NCI-H146 treated with DMSO at 0.1 percent for 48 hours (cell line): ENCODE results near the gene APH1B.
A peak's percentile ranks its signal among the peaks of the same experiment; 100 is the strongest.
"Not testable (repeated sequence)": the region's sequence is repeated elsewhere in the genome, so short reads cannot be mapped to it uniquely, and the experiment has no call there.

ENCODE experiments used
- DNase-seq: peaks from one replicate; lab custom pipeline; 2025; ENCODE audit not compliant: unreplicated experiment; lab: John Stamatoyannopoulos, UW

APH1B gene

DNA sequence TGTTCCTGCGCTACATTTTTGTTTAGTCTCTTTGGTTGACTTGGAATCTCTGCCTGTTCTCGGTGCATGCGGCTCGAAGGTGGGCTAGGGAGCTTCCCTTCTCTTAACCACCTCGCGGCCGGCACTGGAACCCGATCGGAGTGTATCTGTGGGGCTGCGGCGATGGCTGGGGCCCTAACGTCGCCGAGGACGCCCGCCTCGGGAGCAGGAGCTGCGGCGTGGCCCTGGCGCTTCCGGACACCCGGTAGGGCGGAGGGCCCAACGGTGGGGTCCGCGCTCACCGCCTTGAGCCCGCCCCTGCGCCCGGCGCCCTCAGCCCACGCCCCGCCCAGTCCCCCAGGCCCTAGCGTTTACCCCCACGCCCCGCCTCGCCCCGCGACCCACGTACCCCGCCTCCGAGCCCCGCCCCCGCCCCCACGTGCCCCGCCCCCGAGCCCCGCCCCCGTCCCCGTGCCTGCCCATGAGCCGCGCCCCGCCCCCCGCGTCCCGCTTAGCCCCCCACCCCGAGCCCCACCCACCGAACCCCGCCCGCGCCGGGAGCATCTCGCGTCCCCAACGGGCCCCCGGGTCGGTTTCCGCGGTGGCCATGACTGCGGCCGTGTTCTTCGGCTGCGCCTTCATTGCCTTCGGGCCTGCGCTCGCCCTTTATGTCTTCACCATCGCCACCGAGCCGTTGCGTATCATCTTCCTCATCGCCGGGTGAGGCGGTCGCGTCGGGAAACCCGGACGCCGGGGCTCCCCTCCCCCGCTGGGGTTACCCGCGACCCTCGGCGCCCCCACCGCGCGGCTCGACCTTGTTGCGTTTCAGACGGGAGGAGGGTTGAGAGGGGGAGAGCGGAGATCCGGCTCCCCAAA lies at the start of gene APH1B:
Gene APH1B (plus strand): TSS at position 568 of the 855 bp plus-strand sequence. CDS start 19 bp downstream, at position 587.
- peak; percentile 59 for DNase-seq

DNA sequence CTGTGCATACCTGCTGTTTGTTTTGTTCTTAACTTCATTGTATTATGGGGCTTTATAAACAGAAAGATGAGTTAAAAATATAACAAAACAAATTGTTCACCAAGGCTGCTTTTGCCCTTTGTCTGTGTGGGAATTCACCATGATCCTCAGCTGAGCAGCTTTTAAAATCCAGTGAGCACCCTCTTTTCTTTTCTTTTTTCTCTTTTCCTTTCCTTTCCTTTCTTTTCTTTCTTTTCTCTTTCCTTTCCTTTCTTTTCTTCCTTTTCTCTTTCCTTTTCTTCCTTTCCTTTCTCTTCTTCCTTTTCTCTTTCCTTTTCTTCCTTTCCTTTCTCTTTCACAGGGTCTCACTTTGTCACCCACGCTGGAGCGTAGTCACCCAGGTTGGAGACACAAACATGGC lies 49.7 kb upstream of the APH1B start:
- no peak for DNase-seq

DNA sequence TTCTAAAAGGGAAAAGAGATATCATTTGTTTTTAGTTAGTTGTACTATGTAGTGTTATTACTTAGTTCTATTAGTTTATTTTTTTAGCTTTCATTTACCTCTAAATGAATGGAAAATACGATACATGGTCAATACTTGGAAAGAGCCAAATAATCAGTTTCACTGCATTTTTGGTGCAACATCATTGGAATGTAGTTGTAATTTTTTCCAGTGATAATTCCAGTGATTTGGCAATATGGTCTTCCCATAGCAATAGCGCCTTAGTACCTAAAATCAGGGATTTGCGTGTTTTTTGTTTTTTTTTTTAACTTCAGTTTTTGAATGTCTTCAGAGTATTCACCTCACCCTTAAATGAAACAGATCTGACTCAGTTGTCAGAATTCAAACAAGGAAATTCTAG lies 46.2 kb upstream of the APH1B start:
- DNase-seq: no peak

DNA sequence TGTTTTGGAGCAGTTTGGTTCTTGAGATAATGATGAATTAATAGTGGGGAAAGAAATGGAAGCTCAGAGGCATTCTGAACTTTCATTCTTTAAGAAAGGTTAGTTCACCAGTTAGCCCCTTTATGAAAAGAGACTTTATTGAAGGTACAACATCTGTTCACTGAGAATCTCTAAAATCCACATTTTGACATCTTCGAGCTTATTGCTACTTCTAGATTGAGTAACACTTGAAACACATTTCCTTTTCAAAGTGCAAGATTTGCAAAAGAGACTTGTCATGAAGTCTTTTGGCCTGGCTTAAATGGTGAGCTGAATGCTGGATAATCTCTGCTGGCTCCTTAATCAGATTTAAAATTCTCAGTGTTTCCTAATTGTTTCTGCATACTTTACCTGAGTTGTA lies 45.7 kb upstream of the APH1B start:
- no peak for DNase-seq

DNA sequence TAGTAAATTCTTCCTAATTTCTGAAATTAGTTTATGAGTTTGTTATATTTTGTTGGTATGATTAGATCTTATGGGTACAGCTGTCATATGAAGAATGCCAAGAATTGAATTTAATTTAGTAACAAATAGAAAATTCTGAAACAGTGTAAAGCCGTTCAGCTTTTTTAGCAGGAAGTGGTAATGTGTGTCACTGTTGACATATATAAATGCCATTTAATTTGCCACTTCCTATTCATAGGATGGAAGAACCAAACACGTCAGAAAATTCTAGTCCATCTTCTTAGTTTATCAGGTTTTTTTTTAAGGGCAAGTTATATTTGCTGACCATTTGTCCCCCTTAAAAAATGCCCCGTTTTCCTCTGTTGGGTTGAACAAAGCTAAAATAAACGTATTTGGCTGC lies 45.0 kb upstream of the APH1B start:
- no peak for DNase-seq

DNA sequence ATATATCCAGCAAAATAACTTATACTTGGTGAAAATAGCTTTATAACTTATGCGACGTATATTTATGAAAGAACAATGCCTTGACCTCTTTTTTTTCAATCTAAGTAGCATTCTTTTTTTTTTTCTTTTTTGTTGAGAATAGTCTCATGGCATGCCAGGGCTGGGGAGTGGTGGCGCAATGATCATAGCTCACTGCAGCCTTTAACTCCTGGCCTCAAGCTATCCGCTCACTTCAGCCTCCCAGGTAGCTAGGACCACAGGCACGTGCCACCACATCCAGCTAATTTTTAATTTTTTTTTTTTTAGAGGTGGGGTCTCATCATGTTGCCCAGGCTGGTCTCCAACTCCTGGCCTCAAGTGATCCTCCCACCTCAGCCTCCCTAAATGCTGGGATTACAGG lies 44.5 kb upstream of the APH1B start:
- no peak for DNase-seq

DNA sequence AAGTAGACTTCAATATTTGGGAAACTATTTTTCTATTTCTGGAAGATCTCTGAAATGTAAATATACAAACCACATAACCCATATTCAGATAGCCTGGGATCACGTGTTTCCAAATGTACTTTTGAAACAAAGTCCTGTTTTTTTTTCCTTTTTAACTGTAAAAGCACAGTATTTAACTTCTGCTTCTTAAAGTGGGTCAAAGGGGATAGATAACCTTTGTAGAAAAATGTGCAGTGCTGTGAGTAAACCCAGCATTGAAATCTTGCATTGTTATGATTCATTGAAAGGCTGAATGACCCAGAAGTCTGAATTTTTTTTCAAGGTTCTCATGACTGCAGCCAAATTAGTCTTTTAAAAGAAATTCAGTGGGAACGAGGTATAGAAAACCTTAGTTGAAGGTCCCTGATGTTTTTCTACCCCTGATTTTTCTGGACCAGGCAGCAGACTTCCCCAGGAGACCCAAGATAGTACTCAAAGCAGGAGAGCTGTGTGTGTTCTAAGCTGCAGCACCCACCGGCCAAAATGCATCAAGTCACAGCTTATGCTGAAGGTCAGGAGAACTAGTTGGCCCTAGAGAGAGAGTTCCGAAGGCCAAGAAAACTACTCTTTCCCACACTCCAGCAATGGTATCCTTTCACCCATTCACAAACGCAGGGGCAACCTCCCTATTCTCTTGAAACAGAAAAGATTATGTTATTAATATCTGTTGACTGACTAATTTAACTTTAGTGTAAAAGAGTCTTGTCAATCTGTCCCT lies 43.6 kb upstream of the APH1B start:
- no peak for DNase-seq

DNA sequence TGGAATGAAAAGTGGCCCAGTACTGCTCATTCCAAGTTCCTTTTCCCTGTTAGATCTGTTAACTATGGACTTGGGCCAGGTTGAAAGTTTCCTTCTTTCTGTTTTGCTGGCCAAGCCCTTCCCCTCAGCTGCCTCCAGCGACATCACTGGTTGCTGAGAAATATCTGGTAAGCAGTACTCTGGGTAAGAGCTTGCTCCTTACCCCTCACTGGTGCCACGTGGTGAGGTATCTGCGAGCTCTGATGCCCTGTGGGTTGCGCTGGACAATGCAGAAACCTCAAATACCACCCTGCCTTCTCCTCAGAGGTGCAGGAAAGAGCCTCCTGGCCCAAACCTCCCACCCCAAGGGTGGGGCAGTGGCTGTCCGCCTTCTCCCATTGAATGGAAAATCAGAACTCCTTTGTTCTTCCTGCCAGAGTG lies 42.9 kb upstream of the APH1B start:
- no peak for DNase-seq

DNA sequence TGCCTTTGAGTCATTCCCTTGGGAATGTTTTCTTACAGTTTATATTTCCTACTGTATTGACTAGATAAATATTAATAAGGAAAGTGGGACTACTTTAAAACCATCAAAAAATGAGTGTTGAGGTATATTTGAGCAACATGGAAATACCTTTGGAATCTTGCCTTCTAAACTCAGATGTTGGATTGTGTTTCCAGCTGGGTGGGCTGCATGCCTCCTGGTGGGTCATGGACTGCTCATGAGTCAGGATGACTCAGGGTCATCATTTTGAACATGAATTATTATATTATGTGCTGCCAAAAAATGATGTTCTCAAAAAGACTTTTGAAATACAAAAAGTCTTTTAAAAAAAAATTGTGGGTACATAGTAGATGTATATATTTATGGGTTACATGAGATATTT lies 41.1 kb upstream of the APH1B start:
- DNase-seq: no peak

DNA sequence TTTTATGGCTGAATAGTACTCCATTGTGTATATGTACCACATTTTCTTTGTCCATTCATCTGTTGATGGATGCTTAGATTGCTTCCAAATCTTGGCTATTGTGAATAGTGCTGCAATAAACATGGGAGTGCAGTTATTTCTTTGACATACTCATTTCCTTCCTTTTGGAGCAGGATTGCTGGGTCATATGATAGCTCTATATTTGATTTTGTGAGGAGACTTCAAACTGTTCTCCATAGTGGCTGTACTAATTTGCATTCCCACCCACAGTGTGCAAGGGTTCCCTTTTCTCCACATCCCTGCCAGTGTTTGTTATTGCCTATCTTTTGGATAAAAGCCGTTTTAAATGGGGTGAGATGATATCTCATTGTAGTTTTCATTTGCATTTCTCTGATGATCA lies 40.3 kb upstream of the APH1B start:
- DNase-seq: not testable (repeated sequence)

DNA sequence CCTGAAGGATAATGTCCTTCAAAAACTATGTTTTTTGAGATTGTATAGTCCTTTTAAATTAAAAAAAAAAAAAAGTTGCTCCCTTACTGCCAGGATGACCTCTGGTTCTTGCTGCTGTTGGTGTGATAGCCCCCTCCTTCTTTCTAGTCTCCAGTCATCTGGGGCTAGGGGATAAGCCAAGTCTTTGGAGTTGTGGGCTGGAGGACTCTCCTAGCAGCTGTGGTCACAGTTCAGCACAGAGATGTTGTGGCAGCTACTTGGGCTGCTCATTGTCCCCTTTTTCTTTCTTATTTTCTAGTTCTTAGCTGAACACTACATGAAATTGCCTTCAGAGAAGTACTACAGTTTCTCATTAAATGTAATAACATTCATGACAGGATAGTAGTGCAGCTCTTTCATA lies 39.2 kb upstream of the APH1B start:
- DNase-seq: no peak

DNA sequence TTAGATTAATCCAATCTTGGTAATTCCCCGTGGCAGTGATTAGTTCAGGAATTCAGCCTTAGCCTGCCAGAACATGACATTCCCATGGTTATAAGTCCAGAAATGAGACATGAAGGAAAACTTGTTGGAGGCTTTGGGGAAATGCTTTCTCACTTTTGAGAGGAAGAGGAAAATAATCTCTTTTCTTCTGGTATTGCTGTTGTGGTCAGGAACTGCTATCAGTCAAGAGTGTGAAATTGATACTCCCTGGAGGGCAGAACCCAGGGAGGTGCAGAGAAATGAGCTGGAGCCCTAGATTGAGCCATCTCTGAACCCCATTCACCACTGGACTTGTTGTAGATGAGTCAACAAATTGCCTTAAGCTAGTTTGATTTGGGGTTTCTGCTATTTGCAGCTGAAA lies 38.6 kb upstream of the APH1B start:
- DNase-seq: no peak

DNA sequence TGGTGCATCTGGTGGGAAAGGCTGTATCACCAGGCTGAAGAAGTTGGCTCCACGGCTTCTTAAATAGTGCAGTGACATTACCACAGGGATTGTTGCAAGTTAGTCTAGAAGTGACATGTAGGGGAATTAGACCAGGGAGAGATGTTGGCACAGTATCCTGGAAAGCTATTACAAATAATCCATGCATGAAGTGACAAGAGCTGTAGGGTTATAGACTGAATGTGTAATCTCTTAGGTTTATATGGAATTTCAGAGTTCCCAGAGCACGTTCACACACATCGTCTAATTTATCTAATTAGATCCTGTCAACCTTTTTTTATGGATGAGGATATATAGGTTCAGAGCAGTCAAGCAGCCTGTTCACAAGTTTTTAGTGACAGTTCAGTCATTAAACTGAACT lies 37.3 kb upstream of the APH1B start:
- no peak for DNase-seq

DNA sequence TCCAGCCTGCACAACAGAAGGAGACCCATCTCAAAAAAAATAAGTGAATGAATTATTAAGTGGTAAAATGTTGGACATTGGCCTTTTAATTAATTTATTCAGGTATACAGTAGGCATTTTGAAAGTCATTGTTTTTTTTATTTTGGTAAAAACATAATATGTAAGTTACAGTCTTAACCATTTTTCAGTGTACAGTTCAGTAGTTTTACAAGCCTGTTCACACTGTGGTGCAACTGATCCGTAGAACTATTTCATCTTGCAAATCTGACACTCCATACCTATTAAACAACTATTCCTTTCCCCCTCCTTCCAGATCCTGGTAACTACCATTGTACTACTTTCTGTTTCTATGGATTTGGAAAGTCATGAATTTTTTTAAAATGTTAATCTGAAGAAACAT lies 36.1 kb upstream of the APH1B start:
- DNase-seq: no peak

DNA sequence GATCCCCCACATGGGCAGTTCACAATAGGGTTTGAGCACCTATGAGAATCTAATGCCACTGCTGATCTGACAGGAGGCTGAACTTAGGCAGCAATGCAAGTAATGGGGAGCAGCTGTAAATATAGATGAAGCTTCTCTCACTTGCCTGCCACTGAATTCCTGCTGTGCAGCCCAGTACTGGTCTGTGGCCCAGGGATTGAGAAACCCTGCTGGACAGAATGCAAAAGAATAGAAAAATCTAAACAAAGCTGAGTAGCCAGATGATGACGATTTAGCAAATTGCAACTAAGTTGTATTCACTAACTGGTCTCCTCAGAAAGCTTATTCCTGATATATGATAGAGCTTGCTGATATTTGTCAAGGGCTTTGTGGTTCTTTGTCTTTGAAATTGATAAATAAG lies 34.3 kb upstream of the APH1B start:
- DNase-seq: no peak

DNA sequence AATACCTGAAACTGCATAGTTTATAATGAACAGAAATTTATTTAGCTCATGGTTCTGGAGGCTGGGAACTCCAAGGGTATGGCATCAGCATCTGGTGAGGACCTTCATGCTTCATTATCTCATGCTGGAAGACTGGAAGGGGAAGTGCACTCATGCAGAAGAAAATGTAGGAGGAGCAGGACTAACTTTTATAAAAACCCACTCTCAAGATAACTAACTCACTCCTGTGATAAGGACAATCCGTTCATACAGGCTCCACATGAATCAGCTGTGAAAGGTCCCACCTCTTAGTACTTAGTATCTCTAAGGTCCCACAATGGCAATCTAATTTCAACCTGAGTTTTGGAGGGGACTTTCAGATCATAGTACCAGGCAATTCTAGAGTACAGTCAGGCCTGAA lies 33.6 kb upstream of the APH1B start:
- DNase-seq: no peak

DNA sequence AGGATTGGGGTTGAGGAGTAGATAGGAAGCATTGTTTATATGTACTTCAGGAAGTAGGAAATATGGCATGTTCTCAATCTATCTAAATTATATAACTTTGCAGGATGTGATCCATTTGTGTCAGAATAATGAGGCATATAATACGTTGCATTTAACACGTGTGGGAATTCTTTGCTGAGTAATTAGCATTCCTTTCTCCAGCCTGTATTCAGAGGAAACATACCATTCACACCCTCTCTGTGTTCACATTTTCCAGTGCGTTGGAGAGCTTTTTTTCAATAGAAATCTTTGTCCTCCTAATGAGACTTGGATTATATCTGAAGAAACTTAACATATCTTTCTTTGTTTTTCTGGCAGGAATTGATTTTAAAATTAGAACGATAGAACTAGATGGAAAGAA lies 33.0 kb upstream of the APH1B start:
- no peak for DNase-seq

DNA sequence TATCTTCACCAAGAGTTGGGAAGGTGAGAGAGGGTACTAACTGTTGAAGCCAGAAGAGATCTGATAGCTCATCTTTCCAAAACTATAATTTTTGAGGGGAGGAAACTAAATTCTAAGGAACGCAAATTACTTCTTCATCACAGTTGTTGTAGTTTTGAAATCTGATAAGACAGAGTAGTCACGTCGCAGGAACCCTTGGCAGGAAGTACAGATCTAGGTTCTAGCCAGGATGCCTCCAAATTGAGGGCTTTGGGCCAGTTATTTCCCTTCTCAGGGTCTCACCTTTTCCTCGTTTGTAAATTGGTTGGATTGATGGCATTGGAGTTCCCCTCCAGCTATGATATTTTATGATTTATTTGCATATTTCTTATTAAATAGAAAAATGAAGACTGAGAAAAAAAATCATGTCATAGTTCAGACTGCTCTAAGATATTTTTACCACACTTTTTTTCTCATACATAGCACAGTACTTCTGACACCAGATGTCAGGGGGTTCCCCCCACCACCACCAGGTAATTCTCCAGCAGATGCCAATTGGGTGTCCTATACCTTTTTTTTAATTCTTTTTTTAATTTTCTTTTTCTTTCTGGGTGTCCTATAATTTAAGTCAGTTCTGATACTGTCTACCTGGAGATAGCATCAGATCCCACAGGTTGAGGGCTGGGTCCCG lies 32.3 kb upstream of the APH1B start:
- no peak for DNase-seq

DNA sequence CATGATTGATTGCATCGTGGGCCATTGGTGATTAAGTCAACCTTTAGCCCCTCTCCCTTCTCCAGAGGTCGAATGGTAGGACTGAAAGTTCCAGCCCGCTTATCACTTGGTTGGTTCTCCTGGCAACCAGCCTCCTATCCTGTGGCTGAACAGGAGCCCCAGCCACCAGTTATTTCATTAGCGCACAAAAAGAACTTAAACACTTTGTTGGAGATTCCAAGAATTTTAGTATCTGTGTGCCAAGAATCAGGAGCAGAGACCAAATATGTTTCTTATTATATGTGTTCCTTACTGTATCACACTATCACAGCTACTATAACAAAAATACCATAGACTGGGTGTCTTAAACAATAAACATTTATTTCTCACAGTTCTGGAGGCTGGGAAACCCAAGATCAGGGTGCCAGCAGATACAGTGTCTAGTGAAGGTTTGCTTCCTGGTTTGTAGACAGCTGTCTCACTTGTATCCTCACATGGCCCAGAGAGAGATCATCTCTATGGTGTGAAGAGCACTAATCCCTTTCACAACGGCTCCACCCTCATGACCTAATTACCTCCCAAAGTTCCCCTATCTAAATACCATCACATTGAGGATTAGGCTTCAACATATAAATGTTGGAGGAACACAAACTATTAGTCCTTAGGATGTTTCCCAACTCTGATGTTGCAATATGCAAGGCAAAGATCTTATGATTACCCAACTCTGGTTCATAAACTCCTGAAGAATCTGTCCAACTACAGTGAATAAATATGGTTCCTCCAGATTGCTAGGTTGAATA lies 30.5 kb upstream of the APH1B start:
- DNase-seq: no peak

DNA sequence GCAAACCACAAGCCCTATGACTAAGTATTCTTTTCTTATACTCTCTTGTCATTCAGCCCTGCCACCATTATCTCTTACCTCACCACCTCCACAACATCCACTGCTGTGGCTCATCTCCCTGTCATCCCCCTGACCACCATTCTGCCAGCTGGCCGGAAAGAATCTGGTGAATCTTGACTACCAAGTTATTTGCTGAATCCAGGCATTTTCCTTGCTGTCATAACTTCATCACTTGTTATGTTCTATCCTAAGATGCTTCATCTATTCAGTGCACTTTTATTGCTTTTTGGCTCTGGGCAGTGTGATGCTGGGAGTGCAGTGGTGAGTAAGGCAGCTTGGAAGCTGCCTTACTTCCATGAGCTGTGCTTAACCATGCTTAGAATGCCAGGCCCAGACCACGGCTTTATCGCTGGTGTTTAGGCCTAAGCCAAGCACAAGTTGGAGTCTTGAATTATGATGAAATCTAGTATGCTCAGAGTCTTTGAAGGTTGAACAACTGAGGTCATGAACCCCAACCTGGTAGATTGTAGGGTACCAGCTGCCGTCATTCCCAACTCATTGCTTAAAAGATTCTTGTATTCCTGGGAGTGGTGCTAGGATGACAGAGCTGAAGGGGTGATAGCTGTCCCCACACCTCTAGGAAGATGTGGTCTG lies 27.0 kb upstream of the APH1B start:
- no peak for DNase-seq

DNA sequence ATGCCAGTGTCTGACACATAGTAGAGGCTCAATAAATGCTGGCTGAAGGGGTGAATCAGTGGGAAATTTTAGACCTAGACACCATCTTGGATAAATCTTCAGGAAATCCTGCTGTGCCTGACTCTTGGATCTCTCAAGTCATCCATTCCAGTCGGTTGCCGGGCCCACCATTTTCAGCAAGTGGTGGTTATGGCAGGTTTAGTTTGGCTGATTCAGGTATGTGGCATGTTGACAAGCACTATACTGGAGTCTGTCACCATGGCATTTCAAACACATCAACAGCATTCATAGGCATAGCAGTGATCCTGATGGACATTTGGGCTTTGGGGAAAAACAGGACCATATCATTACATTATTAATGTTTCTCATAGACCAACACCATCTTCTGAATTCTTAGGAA lies 25.7 kb upstream of the APH1B start:
- no peak for DNase-seq
